GM18507 (cell line): Measurements from ENCODE around the gene ARID1B.
"Not testable (repeated sequence)": the region's sequence is repeated elsewhere in the genome, so short reads cannot be mapped to it uniquely, and the experiment has no call there.

Experiments
- DNase-seq: peaks from one replicate; pipeline ENCODE4 v3.0.0; 2011; ENCODE audit warnings: low read depth; ENCODE audit not compliant: insufficient read length; ENCODE audit errors: extremely low spot score
- FAIRE-seq: peaks from 2 replicates; lab custom pipeline; 2011; peaks lifted over from hg19 to GRCh38; lab: Jason Lieb, UNC

ARID1B gene

GRCh38 chr6:157145656-157146285, 368.6 kb downstream of the ARID1B start:
- DNase-seq (no peak), FAIRE-seq (no peak)

DNA sequence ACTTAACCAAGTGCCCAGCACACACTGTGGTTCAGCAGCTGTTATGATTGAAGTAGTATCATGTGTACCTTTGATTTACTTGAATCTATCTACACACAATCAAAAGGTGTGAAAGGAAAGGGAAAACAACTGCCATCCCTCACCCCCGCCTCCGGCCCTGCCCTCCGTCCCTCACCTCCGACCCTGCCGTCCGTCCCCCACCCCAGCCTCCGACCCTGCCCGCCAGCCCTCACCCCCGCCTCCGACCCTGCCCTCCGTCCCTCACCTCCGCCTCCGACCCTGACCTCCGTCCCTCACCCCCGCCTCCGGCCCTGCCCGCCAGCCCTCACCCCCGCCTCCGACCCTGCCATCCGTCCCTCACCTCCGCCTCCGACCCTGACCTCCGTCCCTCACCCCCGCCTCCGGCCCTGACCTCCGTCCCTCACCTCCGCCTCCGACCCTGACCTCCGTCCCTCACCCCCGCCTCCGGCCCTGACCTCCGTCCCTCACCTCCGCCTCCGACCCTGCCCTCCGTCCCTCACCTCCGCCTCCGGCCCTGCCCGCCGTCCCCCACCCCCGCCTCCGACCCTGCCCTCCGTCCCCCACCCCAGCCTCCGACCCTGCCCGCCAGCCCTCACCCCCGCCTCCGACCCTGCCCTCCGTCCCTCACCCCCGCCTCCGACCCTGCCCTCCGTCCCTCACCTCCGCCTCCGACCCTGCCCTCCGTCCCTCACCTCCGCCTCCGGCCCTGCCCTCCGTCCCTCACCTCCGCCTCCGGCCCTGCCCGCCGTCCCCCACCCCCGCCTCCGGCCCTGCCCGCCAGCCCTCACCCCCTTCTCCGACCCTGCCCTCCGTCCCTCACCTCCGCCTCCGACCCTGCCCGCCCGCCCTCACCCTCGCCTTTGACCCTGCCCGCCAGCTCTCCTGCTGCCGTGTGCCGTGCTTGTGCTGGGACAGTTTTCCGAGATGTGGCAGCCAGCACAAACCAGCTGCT, 370.2 kb downstream of the ARID1B start:
- FAIRE-seq, DNase-seq: not testable (repeated sequence)

- no peak for FAIRE-seq
Measured at GRCh38 chr6:157148391-157149323, 371.5 kb downstream of the ARID1B start.

DNA sequence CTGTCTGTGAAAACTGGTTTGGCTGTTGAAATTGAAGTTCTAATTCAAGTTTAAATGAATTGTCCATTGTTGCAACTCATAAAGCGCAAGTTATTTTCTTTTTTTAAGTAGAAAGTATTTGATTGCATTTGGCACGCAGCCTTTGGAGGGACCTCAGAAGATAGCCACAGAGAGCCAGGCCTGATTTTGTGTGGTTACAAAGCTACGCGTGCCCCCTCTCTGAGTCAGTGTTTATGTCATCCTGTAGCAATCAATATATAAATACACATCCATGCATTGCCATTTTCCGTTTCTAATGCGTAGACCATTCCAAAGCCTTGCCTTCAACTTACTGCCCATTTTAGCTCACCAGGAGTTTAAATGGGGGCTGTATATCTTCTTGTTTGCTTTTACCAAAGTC, 372.9 kb downstream of the ARID1B start:
- FAIRE-seq = no peak
- DNase-seq = no peak

More at GRCh38 chr6:157148391-157149323, 371.5 kb downstream of the ARID1B start:
- DNase-seq = no peak

- FAIRE-seq (no peak), DNase-seq (no peak)
Measured at GRCh38 chr6:157151029-157151428, 373.9 kb downstream of the ARID1B start.

- FAIRE-seq (no peak), DNase-seq (no peak)
Measured at GRCh38 chr6:157151989-157152388, 374.8 kb downstream of the ARID1B start.

DNA sequence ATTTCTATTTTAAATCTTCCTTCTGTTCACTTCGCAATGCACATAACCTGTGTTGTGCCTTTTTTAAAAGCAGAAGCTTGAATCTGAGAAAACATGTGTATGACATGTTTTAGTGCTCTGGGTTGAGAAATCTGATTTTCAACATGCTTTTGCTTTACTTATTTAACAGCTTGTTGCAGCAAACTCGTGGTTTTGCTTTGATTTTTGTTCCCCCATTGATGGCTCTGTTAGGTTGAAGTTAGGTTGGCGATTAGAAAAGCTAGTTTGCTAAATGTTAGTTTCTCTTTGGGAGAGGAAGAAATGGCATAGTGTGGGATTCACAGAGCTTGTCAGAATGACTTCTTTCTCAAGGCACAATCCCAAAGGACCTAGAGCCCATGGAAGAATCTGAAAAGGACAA, 375.4 kb downstream of the ARID1B start:
- DNase-seq (no peak), FAIRE-seq (no peak)

GRCh38 chr6:157155804-157156203, 378.6 kb downstream of the ARID1B start:
- FAIRE-seq = no peak
- DNase-seq = no peak

DNA sequence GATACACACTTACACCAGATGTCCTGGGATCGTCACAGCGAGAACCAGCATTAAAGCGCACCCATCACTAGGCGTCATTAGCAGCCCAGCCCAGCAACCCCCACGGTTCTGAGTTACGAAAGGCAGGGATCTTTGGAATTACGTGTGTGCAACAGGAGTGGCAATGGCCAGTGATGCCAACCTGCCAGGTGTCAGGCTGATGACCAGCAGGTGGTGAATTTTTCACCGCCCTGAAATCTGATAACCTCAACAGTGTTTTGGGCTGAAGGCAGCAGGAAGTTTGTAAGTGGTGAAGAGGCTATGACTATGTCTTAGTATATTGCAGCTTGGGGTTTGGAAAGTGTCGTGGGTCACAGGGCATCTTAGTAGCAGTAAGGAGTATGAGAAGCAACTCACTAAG, 380.1 kb downstream of the ARID1B start:
- FAIRE-seq (no peak), DNase-seq (no peak)

GRCh38 chr6:157158456-157158855, 381.3 kb downstream of the ARID1B start:
- no peak for FAIRE-seq
- DNase-seq = no peak

GRCh38 chr6:157158897-157159296, 381.7 kb downstream of the ARID1B start:
- DNase-seq (no peak), FAIRE-seq (no peak)

GRCh38 chr6:157159348-157159747, 382.2 kb downstream of the ARID1B start:
- DNase-seq = no peak
- no peak for FAIRE-seq

DNA sequence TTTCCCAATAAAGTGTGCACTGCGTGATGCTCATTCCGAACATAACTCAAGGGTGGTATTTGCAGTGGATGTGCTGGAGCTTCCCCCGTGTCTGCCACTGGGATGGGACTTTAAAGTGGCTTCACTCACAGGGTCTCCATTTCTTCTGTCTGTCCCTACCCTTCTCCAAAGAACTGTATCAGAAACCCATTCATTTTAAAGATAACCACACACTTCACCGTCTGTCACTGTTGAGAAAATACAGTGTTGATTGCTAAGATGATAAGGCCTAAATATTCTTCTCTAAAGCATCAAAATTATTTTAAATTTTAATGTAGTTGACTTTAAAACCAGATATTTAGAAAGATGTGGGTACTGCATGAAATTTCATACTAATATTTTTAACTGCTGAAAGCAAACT, 384.7 kb downstream of the ARID1B start:
- FAIRE-seq = no peak
- DNase-seq = no peak

DNA sequence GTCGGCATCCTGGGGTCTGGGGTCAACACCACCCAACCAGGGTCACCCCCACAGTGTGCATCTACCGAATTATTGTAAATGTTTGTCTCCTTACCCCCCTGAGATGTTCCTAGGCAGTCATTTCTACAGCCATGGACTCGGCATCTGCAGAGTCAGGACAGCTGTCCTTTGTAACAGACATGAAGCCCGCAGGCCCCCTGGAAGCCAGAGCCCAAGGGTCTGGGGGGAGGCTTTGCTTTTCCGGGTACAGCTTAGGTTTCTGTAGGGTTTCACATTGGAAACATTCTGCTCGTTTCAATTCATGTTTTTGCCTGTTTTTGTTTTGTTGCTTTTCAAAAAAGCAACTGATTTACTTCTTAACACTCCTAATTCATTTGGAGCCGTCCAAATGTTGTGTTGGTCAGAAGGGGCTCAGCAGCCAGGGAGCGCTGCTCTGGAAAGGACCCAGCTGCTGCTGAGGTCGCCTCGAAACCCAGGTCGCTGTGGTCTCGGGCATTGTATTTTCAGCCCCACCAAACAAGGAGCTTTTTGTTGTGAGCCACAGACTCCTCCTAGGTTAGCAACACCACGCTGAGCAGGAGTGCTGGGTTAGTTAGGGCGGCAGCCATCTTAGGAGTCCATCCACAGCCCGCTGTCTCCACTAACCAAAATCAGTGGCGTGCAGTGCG, 385.7 kb downstream of the ARID1B start:
- no peak for FAIRE-seq
- no peak for DNase-seq

GRCh38 chr6:157163434-157164159, 386.4 kb downstream of the ARID1B start:
- DNase-seq (no peak), FAIRE-seq (no peak)

DNA sequence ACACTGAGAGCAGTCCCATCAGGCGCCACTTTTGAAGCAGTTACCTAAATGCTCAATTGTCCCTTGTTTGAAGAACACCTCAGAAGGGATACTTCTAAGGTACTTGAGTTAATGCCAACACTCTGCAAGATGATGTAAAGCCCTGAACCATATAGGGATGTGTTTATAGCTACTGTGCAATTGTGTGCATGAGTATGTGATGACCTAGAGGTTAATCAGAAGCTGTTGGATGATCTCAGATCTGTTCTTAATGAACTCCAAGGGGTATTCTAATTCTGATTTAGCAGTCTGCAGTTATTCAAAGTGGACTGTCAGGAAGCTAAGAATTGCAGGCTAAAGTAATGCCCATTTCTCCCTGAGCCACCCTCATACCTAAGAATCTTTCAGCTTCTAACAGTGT, 387.8 kb downstream of the ARID1B start:
- FAIRE-seq (no peak), DNase-seq (no peak)

DNA sequence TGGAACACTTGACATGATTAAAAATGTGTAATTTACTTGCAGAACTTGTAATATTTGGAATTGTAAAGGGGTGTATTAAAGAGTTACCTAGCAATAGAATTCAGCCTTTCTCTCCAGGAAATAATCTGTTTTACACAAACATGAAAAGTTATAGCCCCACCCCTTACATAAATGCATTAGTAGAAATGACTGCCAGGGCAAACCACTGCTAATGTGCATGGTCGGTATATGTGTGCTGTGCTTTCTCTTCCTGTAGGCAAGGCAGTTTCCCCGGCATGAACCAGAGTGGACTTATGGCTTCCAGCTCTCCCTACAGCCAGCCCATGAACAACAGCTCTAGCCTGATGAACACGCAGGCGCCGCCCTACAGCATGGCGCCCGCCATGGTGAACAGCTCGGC, 389.6 kb downstream of the ARID1B start:
- DNase-seq (no peak), FAIRE-seq (no peak)

DNA sequence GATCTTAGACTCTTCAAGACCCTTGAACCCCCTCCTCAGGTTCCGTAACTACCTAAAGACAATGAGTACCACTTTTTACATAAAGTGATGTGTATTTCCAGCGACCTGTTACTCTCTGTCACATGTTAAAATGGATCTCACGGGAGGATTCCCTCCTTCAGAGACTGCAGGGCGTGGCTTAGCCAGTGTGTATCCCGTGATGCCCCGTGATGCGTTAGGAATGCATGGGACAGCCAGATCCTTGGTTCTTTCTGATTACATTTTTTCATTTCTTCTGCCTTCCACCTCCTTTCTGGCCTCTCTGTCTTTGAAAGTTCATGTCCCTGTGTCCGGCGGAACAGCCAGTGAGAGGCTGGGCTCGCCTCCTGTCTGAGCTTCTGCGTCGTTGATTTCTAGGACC, 390.7 kb downstream of the ARID1B start:
- FAIRE-seq = no peak
- no peak for DNase-seq

GRCh38 chr6:157168471-157168870, 391.3 kb downstream of the ARID1B start:
- no peak for FAIRE-seq

More at GRCh38 chr6:157168471-157168870, 391.3 kb downstream of the ARID1B start:
- no peak for DNase-seq
